Kasumi-1 (cell line): Measurements from ENCODE around the gene MEF2C.
"Not testable (repeated sequence)": the region's sequence is repeated elsewhere in the genome, so short reads cannot be mapped to it uniquely, and the experiment has no call there.

Experiments
- DNase-seq, 2 experiments: peaks; one replicate each; lab custom pipeline; 2025; lab: John Stamatoyannopoulos, UW

Gene MEF2C

DNA sequence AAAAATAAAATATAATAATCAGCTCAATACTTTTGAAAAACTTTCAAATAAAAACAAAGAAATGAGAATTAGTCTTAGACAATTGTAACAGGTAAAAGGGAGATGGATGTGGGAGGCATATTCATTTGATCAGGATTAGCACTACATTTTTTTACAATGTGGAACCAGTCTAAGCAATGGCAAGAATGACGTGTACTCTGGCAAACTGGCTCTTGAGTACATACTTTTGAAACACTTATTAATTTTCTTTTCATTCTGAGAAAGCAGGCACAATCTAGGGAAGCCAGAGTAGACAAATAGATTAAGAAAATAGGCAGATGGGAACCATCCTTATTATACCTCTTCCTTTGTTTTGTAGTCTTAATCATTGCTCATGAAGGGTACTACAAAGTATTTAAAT is 79.7 kb downstream of the MEF2C start:
- no peak for DNase-seq

DNA sequence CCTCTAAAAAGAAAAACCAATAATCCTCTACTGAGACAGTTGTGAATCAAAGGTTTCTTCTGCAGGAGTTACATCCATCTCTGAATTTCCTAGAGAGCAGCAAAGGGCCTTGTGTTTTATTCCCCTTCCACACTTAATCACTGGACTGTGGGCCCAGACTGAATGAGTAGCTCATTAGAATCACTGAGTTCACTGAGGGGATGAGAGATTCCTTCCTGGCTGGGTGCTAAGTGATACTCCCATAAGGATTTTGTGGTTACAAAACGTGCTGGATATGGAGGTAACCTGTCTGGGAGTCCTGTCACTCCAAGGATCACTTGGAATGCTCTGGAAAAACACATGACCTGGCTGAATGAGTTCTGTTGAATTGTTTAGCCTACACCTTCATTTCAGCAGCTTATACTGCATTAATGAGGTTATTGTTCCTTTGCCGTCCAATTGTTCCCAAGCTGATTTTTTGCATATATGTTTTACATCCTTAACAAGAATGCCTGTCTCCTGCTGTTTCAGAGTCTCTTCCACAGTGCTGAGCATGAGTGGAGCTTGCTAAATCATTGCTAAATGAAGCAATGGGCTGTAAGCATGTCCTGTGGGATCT is 82.9 kb downstream of the MEF2C start:
- DNase-seq = no peak

DNA sequence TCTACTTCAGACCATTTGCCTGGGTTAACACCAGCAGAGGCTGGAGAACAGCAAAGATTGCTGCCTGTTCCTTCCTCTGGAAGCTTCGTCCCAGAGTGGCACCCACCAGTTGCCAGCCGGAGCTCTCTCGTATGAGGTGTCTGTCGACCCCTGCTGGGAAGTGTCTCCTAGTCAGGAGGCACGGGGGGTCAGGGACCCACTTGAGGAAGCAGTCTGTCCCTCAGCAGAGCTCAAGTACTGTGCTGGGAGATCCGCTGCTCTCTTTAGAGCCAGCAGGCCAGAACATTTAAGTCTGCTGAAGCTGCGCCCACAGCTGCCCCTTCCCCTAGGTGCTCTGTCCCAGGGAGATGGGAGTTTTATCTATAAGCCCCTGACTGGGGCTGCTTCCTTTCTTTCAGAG is 84.1 kb downstream of the MEF2C start:
- not testable (repeated sequence) for DNase-seq

DNA sequence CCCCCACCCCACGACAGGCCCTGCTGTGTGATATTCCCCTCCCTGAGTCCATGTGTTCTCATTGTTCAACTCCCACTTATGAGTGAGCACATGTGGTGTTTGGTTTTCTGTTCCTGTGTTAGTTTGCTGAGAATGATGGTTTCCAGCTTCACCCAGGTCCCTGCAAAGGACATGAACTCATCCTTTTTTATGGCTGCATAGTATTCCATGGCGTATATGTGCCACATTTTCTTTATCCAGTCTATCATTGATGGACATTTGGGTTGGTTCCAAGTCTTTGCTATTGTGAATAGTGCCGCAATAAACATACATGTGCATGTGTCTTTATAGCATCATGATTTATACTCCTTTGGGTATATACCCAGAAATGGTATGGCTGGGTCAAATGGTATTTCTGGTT is 89.2 kb downstream of the MEF2C start:
- not testable (repeated sequence) for DNase-seq

DNA sequence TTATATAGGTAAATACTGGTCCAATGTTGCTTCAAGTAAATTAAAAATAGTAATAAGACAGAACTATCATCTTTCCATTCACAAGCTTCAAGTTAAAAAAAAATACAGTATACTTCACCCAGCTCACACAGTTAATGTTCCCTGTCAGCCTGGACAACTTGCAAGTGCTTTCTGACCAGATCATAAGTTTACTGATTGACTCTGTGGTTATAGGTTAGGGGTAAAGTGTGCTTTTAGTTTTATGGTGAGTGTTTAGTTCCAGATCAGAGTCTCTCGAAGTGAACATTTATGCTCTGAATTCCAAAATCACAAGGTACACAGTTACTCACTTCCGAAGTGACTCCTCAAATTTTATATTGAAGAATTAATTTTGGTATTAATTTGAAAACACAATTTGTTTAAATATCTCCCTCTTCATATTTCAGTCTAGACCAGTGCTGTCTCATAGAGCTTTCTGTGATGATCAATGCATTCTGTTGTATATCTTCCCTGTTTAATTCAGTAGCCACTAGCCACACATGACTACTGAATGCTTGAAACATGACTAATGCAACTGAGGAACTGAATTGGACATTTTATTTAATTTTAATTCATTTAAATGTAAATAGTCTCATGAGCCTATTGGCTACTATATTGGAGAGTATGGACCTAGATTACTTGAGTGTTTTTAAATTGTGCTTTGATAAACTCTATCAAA is 90.7 kb downstream of the MEF2C start:
- no peak for DNase-seq

DNA sequence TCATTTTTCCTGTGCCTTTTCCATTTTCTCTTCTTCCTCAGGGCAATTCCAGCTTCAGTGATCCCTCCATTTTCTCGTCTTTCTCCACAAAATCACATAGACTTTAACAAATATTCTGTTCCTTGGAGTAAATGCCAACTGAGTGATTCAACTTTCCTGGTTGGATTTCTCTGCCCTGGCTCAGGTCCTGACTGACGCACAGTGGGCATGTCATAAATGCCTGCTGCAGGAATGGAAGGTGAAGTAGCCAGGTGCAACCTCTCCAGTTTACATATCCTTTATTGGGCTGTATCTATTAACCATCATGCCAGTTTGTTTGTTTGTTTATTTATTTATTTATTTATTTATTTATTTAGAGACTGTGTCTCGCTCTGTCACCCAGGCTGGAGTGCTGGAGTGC is 95.1 kb downstream of the MEF2C start:
- DNase-seq = no peak

DNA sequence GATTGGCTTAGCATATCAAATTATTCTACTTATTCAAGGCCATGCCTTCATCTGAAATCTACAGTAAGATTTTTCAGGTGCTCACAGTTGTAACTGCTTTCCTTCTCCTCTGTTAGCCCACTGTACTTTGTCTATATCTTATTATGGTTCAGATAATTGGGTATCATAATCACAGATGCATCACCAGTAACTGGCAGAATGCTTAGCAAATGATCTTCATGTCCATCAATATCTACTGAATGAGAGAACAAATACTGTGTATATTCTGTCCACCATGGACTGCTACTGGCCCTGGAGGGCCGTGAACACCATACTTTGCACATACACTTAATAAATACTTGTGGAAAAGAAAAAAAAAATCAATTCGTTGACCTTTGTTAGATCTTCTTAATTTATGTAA is 96.2 kb downstream of the MEF2C start:
- DNase-seq = no peak

DNA sequence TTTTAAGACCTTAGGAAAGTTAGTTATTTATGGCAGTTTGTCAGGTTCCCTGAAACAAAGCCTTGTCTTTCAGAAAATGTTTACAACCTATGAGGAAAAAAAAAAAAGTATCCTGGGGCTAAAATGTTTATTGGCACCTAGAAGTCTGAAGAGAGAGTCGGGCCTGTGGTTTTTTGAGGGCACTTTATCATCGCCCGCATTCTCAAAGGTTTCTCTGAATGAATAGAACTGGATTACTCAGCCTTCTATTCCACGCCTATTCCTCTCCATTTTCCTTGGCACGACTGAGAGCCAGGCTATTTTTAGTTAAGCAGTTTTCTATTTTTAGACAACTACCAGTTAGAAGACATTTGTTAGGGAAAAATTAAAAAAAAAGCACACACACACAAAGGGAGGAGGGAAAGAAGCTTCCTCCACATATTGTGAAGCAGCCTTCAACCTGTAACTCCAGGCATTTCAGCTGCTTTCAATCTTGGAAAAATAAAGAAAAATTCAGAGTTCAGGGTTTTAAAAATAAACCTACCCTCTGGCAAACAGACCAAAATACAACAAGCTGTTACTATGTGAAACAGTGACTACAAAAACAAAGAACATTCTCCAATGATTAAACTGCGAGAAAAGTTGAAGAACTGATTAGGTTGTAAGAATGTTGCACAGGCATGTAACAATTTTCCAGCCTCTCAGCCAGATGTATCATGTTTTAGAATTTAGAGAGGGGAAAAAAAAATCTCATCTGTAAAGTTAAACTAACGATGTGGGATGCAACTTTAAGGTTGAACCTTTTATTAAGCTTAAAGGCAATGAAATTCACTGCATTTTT is 97.0 kb downstream of the MEF2C start:
- no peak for DNase-seq

DNA sequence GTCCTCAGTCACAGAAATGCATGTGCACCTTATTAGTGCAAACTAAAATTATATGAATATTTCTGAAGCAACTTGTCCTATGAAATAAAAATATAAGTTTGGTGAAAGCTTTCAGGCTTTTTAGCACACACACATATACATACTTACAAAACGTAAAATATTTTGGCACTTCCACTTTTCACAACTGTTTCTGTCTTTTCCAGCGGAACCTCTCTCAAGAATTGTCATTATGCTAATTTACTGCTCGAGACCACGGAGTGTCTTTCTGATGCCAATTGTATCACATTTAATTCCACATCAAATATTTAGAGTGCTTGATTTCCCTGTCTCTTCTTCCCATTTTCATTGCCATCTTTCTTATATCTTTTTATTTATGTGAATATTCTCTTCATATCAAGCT is 100.4 kb downstream of the MEF2C start:
- no peak for DNase-seq

DNA sequence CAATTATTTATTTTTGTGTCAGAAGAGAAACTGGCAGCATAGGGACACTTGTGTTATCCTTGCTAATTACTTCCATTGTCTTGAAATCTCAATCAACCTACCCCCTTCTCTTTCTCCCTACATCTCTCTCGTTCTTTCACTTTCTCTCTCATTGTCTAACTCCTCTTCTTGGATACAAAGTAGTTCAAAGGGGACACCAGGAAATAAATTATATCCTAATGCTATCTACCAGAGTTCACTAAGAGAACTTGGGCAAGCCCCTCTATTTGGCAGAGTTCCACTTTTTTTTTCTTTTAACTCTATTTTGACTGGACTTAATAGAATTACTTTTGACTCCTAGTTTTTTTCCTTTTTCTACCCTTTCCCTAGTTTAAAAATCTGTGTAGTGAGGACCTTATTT is 102.2 kb downstream of the MEF2C start:
- no peak for DNase-seq

DNA sequence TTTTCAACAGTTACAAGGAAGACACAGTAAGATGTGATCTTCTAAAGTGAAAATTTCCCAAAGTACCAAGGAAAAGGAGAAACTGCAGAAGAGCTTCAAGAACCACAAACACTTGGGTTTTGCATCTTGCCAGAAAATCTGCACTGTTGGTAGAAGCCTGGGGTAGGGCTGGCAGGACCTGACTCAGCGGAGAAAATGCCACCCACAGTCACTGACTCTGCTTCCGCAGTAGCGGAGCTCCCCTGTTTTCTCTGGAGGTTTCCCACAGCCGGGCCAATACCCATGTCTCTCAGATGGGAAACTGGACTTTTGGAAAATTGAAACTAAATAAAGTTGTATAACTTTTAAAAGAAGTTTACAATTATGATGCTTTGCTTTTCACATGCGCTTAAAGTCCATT is 104.2 kb downstream of the MEF2C start:
- DNase-seq = no peak

DNA sequence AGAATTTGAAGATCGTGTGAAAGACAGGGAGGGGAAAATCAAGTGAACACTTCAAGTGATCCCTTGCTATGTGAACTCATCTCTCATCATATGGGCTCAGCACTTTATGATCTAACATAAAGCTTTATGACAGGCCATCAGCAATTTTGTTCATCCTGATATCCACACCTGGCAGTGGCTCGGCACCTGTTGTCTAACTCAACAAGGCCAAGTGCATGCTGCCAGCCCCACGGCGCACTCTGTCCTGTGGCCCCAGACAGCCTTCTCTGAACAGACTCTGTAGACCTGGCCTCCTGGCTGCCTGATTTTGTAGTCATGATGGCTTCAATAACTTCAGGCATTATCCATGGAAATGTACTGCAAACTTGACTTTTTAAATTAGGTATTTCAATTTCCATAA is 106.3 kb downstream of the MEF2C start:
- DNase-seq = no peak

DNA sequence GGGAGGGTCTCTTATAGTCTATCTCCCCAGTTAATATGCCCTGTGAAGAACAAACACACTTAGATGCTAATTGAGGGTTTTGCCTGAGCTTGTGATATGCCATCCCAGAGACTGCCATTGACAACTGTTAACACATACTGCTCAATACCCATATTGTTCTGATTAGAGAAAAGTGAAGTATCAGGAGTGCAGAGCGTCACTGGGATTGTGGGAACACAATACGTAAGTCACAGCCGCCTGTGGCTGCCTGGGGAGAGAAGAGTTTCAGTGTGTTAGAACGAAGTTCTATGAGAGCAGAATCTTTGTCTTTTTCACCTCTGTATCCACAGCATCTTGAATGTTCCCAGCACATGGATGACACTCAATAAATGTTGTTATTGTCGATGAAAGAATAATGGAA is 110.2 kb downstream of the MEF2C start:
- DNase-seq = no peak

DNA sequence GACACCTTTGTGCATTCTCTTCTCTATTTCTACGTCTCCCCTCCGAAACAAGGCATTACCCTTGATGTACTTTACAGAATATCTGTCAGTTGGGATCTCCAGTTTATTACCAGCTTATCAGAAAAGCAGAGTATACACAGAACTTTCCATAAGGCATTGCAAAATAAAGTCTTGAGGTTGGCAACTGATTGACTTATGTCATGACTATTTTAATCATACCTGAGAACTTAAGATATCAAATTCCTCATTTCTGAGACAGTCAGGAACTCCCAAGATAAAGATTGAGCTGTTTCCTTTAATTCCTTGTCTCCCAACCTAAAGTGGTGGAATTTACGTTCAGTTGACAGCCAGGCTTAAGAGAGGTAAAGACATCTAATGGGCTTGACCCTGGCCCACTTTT is 110.9 kb downstream of the MEF2C start:
- DNase-seq = no peak

DNA sequence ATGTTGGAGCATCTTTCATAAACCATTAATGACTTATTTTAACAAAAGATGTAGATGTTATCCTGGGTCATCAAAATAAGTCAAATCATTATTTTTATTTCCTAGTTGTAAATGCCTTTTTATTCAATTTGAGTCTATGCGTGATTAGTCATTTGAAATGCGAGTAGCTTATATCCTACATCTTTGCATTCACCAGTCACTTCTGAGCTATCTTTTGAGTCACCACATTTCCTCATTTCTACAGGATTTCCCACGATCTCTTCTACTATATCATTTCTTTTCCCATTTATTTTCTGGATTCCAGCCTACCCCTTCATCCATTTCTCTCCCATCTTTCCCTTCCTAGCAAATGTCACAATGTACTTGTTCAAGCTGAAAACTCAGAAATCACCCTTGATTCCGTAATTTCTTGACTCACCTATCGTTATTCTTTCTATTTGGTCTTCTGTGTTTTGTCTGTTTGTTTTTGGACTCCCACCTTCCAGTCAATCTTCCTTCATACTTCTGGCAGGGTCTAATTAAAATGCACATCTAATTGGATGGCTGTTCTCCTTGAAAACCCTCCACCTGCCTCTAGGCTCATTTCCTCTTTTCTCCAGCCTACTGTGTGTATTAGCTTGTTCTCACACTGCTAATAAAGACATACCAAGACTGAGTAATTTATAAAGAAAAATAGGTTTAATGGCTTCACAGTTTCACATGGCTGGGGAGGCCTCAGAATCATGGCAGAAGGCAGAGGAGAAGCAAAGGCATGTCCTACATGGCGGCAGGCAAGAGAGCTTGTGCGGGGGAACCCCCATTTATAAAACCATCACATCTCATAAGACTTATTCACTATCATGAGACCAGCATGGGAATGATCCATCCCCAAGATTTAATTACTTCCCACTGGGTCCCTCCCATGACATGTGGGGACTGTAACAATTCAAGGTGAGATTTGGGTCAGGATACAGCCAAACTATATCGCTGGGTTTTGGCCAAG is 112.4 kb downstream of the MEF2C start:
- DNase-seq = no peak

DNA sequence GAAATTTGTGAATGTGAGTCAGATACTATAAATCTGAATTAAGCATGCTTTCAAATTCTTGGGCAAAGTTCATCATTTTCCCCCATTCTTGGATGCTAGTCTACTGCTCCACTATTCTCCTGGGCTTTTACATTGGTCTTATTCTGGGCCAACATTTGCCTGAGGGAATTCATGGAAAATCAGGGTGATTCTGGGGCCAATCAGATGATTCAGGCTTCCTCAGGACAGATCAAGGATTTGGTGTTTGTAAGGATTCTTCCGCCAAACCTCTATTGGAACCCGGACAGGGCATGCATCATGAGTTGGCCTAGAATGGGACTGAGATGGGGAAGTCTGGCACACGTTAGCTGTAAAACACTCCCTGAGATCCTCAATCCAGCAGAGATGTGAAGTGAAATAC is 113.8 kb downstream of the MEF2C start:
- no peak for DNase-seq

DNA sequence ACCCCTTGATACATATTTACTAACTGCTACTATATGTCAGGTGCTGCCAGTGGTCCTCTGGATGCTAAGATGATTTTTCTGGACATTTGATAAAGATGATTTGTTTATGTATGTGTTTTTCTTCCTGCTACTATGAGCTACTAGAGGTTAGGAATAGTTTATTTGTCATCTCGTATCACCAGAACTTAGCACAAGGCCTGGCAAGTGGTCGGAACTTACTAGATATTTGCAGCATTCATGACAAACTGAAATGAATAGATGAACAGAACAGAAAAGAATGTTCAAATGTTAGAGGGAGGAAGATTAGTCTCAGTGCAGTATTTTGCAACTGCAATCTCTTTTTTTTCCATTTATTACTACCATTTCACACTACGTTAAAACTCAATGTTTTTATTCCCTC is 114.6 kb downstream of the MEF2C start:
- DNase-seq = no peak

DNA sequence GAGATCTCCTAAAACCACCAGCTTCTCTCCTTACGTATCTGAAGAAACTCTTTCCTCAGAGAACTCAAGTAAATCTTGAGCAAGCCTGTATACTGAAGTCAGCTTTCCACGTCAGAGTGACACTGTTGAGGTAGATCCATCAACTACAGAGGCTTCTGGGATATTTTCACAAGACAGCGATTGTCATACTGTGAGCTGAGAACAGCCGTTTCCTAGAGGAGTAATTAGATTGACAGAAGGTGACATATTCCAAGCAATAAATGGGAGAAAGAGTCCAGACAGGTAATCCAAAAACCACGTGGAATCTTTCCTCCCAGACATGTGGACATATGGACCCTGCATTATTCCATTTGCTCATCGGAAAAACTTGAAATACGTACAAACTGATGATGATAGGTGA is 117.2 kb downstream of the MEF2C start:
- no peak for DNase-seq

DNA sequence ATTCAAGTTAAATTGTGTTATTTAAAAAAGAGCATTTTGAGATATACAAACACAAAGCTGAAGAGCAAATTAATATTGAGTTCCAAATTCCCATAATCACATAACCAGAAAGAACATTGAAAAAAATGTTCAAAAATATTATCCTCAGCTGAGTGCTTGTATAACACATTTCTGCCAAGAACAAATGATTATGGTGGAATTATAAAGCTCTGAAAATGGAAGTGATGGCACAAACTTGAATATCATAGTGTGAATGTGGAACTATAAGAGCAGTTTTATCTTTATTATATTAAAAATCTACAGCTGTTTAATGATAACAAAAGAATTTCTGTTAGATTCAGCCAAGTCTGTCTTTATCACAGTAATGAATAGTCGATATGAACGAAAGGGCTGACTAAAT is 117.8 kb downstream of the MEF2C start:
- no peak for DNase-seq

DNA sequence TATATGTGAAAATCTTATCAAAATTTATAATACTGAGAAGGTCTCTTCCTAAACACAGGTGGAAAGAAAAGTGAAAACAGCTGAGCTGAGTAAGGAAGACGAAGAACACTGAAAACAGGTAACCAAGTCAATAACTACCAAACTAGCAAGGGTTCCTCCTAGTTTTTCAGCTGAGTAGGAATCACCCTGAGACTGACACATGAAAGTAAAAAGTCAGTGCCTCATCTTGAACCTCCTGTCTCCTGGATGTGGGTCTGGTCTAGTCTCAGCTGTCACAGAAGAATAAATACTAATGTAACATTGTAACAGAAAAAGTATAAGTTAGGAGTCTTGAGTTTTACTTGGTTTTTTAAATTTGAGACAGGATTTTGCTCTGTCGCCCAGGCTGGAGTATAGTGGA is 121.0 kb downstream of the MEF2C start:
- DNase-seq = no peak

DNA sequence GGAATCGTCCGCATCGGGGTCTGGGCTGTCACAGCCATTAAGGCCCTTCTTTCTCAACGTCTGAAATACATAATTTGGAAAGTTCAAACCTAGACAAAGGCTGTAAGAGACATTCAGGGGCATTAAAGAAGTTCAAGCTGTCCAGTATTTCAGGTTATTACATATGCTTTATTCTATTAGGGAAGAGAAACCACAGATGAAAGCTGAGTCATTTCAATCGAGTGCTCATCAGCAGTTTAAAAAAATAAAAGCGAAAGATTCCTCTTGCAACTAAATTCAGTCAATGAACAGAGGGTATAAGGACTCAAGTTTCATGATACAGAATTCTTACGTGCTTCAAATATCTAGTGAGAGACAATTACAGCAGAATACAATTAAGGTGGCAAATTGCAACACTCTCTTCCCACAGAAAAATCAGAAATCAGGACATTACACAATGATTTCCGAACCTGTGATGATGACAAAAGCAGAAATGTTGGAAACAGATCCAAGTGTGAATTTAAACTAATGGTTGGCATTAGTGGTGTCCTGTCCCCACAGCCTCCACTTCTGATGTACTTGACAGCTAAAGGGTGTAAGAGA is 121.6 kb downstream of the MEF2C start:
- no peak for DNase-seq

DNA sequence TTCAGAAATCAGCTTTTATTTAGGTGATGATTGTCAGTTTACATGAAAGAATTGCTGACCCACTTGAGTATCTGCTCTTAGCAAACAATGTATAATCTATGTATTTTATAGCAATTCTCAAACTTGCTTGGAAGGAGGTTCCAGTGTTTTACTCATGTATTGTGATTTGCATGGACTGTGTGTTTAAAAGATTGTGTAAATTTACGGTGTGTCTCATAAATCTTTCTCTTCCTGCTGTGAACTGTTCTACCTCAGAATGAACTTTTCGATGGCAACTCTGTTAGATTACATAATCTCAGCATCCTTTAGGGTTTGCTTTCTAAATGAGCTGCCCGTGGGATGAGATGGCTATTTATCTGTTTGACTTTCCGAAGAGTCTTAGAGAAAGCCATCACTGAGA is 122.5 kb downstream of the MEF2C start:
- no peak for DNase-seq
